ENCODE data around the gene CCND1. TPM values are rescaled to one million over a fixed set of nuclear protein-coding genes. Genes with fewer than 3 reads are reported as not detected.

CCND1 gene
- total RNA-seq, 1 donor from 2014 or later = 85.0 TPM

- Histone ChIP-seq H3K4me3 (no peak overlapping the region), H3K4me2 (no peak overlapping the region), H3K9ac (no peak overlapping the region), H4K20me1 (ENCODE audit: low read depth) (no peaks in the 10 kb centered on the region), H3K36me3 (no peaks in the 10 kb centered on the region), H2AFZ (replicated peaks) (no peak overlapping the region), H3K27me3 (no peaks in the 10 kb centered on the region), H3K79me2 (ENCODE audit: low read depth) (no peaks in the 10 kb centered on the region), H3K4me1 (peaks cover 24% of the 10 kb centered on the region), H3F3A (ENCODE audit: low read depth) (peaks cover 4% of the 10 kb centered on the region), H3K9me3 (ENCODE audit: low read depth) (no peaks in the 10 kb centered on the region), H3K27ac (no peak overlapping the region)
- Mint-ChIP-seq H3K4me1 (peaks cover 41% of the 10 kb centered on the region), H3K36me3 (no peaks in the 10 kb centered on the region), H3K9me3 (no peaks in the 10 kb centered on the region), H3K4me3 (no peak overlapping the region), H3K27ac (peak overlapping the region; percentile 91), H3K27me3 (ENCODE audit: insufficient read depth, low read depth) (peaks cover 6% of the 10 kb centered on the region)
- DNase-seq (ENCODE audit: low spot score) = peak; percentile 58
- no peak for TF ChIP-seq CTCF (IDR thresholded peaks at IDR 0.05)
- no peak for TF ChIP-seq EZH2 (IDR thresholded peaks at IDR 0.05)
- TF ChIP-seq EZH2phosphoT487 (IDR thresholded peaks at IDR 0.05) = no peak
Measured at GRCh38 chr11:69599502-69599901, 41.5 kb upstream of the CCND1 start.

- H3K36me3 ChIP-seq = no peaks in the 10 kb centered on the region
- TF ChIP-seq EZH2phosphoT487 (IDR thresholded peaks at IDR 0.05) = no peak
- no peak for TF ChIP-seq CTCF (IDR thresholded peaks at IDR 0.05)
- TF ChIP-seq EZH2 (IDR thresholded peaks at IDR 0.05) = no peak
- H3K27me3 ChIP-seq = no peaks in the 10 kb centered on the region
- H3K4me3 ChIP-seq = no peak overlapping the region
- Mint-ChIP-seq H3K4me3 (no peak overlapping the region), H3K36me3 (no peaks in the 10 kb centered on the region), H3K9me3 (no peaks in the 10 kb centered on the region), H3K27ac (peak overlapping the region; percentile 91), H3K4me1 (peaks cover 43% of the 10 kb centered on the region), H3K27me3 (ENCODE audit: insufficient read depth, low read depth) (peaks cover 6% of the 10 kb centered on the region)
- peaks cover 4% of the 10 kb centered on the region for H3F3A ChIP-seq (ENCODE audit: low read depth)
- H3K4me2 ChIP-seq = no peak overlapping the region
- no peak overlapping the region for H3K9ac ChIP-seq
- no peak overlapping the region for H3K27ac ChIP-seq
- no peak overlapping the region for H2AFZ ChIP-seq (replicated peaks)
- peaks cover 24% of the 10 kb centered on the region for H3K4me1 ChIP-seq
- DNase-seq (ENCODE audit: low spot score) = no peak
- H3K79me2 ChIP-seq (ENCODE audit: low read depth) = no peaks in the 10 kb centered on the region
- no peaks in the 10 kb centered on the region for H3K9me3 ChIP-seq (ENCODE audit: low read depth)
- no peaks in the 10 kb centered on the region for H4K20me1 ChIP-seq (ENCODE audit: low read depth)
Measured at GRCh38 chr11:69600001-69600400, 41.0 kb upstream of the CCND1 start.

DNA sequence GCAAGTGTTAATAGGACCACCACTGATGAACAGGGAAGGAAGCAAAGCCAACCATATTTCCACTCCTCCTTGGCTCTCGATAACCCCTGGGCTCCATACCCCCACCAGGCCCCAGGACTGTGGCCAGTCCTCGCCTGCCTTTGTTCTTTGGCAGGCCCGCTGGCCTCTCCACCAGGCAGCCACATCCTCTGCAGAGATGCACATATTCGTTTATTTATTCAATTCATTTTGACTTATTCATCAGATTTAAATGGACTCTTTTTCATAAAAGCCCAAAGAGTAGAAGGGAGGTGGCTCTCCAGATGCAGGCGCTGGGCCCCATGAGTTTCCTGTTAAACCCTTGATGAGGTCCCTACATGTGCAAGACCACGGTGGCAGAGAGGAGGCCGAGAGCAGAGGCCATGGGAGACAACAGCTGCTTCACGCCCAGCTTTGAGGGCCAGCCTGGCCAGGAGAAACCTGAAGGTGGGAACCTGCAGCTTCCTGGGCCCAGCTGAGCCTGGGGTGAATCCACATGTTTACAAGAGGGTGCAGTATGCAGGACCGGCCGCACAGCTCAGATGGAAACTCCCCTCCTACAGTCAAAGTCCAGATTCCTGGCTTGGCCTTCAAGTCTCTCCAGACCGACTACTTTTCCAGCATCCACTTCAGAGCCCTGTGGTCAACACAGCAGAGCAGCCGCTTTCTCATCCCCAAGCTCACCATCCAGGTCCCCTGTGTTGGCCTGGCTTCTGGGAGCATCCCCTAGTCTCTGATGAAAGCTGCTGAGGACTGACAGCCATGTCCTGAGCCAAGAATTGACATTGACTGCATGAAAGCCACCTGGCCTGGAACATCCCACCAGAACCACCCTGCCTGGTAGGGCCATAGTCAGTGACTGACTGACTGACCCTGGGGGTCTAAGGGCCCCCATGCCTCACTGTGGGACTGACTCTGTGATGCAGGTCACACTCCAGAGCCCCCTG, 39.7 kb upstream of the CCND1 start:
- H3K27ac Mint-ChIP-seq = peak overlapping the region; percentile 95

More for the DNA sequence above, 39.7 kb upstream of the CCND1 start:
- no peaks in the 10 kb centered on the region for H3K79me2 ChIP-seq (ENCODE audit: low read depth)
- no peaks in the 10 kb centered on the region for H4K20me1 ChIP-seq (ENCODE audit: low read depth)
- Mint-ChIP-seq H3K4me1 (peaks cover 51% of the 10 kb centered on the region), H3K36me3 (no peaks in the 10 kb centered on the region), H3K27me3 (ENCODE audit: insufficient read depth, low read depth) (peaks cover 6% of the 10 kb centered on the region), H3K4me3 (peak overlapping the region; percentile 74), H3K9me3 (no peaks in the 10 kb centered on the region)
- H3K9me3 ChIP-seq (ENCODE audit: low read depth) = no peaks in the 10 kb centered on the region
- H3K27me3 ChIP-seq = no peaks in the 10 kb centered on the region
- H3K27ac ChIP-seq = no peak overlapping the region
- H3F3A ChIP-seq (ENCODE audit: low read depth) = peaks cover 4% of the 10 kb centered on the region
- DNase-seq (ENCODE audit: low spot score) = no peak
- H3K9ac ChIP-seq = no peak overlapping the region
- H3K4me1 ChIP-seq = peaks cover 24% of the 10 kb centered on the region
- no peak overlapping the region for H3K4me2 ChIP-seq
- no peak overlapping the region for H3K4me3 ChIP-seq
- TF ChIP-seq CTCF (IDR thresholded peaks at IDR 0.05) (no peak), EZH2 (IDR thresholded peaks at IDR 0.05) (no peak), EZH2phosphoT487 (IDR thresholded peaks at IDR 0.05) (no peak)
- H2AFZ ChIP-seq (replicated peaks) = no peak overlapping the region
- no peaks in the 10 kb centered on the region for H3K36me3 ChIP-seq

All from neural progenitor cell (in vitro differentiated cells).